ENCODE data around the gene NPM3.
"Not testable (repeated sequence)": the region's sequence is repeated elsewhere in the genome, so short reads cannot be mapped to it uniquely, and the experiment has no call there.

The NPM3 gene

DNA sequence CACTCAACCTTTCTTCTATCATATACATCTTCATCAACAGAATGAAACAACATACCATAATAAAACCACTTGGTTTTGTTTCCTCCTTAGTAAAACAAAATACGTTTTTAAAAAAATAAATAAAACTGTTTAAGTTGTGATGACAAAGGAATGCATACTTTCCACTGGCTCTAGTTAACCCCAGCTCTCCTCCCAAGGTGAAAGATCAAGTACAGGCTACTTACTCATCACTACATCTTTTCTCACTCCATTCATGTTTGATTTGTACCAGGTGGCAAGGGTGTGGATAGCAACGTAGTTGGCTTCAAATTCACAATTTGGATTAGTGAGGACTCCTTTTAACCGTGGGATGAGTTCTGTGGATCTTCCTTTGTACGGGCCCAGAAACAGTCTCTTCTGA, 20.3 kb upstream of the NPM3 start:
- DNase-seq = no peak

DNA sequence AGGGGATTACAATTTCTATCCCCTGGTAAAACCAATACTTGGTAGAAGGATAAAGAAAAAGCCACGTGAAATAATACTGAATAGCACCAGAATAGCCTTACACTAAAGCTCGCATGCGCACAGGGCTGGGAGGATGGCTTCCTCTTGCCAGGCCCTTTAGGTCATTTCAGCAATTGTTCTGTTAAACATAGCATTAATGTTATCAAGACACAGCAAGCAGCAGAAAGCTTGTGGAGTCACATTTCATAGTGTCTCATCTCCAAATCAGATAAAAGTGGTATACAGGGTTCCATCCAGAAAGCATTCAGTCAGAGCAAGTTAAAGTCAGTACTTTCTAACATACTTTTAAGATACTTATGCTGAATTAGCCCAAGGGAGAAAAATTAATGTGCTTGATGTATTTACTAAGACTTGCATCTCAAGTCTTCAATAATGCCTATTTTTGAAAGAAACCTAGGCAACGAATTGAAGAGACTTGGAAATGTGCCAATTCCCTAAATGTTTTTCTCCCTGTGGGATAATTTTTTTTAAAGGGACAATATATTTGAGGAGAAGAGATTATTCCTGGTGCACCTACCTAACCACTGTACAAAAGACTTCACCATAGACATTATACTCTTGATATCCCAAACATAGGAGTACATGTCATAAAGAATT, 14.3 kb upstream of the NPM3 start:
- no peak for DNase-seq

DNA sequence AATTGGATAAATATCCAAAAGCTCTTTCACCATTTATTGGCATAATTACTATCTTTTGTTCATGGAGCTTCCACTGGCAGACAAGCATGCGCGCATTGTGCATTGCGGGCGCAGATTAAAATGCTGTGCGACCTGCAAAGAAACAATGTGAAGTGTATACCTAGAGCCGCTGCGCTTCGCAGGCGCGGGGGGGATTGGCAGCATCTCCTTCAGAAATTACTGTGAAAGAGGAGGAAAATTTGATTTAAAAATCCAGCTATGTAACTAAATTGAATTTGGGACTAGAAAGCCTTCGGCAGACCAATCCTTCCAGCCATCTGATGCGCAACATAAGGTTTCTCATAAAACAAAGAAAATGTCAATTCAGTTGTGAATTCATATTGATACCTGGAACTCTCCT, 10.3 kb upstream of the NPM3 start:
- no peak for DNase-seq

DNA sequence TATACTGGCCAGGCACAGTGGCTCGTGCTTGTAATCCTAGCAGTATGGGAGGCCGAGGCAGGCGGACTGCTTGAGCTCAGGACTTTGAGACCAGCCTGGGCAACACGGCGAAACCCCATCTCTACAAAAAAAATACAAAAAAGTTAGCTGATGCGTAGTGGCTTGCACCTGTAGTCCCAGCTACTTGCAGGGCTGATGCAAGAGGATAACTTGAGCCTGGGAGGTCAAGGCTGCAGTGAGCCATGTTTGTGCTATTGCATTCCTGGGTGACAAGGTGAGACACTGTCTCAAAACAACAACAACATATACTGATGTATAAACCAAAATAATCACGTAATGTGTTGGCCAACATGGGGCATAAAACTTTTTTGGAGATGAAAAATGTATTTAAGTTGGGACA, 6.4 kb upstream of the NPM3 start:
- DNase-seq = no peak

DNA sequence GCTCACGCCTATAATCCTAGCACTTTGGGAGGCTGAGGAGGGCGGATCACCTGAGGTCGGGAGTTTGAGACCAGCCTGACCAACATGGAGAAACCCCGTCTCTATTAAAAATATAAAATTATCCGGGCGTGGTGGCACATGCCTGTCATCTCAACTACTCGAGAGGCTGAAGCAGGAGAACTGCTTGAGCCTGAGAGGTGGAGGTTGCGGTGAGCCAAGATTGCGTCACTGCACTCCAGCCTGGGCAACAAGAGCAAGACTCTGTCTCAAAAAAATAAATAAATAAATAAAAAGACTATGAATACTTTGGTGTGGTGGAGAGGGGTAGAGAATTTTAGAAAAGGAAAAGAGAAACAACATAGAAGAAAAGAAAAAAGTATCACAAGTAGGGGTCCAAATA, 6.0 kb upstream of the NPM3 start:
- DNase-seq = not testable (repeated sequence)

DNA sequence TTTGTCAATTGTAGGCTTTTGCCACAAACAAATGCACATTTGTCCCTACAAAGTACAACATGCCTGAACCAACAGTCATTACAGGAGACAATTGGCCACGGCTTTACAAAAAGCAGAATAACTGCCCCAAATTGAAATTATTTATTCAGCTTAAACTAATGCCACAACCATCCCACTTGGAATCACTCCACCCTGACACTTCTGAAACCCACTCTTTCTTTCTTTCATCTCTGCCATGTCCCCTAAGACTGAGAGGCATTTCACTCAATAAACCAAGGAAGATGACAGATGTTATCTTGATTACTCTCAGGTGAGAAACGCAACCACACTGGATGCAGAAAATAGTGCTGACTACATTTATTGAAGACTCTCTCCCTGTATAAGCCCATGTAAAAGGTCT, 2.6 kb upstream of the NPM3 start:
- no peak for DNase-seq

DNA sequence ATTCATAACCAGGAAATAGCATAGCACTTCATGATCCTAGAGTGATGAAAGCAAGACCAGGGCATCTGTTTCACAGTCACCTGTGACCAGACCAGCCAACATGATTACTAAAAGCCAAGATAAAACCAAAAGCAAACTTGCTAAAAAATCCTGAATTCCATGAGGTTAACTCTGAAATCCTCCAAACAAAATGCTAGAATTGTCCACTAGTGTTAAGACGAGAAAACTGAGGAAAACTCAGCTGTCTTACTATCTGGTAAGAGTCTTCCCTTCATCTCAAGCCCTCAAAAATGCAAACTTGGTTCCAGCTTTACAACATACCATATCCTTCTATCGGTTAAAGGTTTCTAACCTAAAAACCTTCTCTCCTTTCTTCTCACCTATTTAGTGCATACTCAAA, 1.3 kb upstream of the NPM3 start:
- DNase-seq = no peak

DNA sequence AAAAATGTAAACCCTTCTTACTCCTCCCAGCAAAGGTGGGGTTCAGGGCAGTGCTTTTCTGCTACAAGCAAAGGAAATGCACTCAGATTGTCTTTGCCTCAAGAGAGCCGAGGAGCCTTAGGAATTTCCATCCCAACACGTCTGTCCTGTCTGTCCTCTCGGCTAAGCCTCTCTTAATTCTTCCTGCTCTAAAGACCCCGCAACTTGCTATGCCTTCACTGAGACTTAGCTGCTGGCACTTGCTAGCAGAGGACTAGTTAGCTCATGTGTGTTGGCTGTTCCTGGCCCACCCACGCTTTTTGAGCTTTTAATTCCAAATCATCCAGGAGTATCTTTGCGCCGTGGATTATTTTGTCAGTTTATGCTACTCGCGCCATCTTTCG, 481 bp upstream of the NPM3 start:
- DNase-seq = no peak

DNA sequence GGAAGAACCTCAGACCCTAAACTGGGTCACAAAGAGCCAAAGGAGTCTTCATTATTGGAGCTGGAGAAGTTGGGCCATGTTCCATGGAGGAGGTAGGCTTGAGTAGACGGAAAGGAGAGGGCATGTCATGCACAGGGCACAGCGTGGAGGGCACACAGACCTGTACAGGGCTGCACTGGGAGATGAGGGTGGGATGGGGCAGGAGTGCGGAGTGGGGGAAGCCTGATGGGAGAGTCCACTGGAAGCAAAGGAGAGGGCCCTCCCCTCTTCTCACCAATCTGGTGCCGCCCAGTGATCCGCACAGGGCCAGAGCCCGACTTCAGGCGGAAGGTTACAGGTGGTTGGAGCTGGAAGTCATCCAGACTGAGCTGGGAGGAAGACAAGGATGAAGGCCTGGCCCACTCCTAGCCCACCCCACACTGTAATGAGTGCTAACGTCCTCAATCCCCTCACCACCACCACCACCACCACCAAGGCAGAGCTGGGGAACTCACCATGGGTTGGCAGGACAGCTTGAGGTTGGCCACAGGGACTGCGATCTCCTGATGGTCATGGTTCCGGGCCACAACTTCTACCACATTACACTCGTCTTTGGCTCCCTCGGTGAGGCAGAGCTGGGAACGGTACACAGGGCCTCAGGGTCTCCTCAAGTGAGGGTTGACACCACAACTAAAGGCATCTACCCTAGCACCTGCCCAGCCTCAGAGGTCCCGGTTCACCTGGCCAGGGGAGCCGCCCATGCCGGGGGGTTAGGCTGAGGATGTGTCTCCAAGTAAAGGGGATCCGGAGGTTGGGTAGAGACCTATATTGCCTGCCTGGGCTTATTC, 1.0 kb downstream of the NPM3 start:
- DNase-seq = no peak

DNA sequence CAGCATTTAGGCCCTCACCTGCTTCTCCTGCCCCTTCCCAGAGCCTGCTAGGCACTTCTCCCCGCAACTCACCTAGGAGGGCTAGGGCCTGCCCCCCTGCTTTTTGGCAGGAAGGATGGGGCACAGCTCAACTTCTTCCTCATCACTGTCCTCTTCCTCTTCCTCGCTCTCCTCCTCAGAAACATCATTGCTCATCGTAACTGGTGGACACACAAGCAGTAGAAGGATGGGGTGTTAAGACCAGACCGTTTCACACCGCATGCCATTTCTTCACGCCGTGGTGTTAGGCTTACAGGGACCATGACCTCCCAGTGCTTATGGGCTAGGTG, 1.6 kb downstream of the NPM3 start:
- DNase-seq = no peak

DNA sequence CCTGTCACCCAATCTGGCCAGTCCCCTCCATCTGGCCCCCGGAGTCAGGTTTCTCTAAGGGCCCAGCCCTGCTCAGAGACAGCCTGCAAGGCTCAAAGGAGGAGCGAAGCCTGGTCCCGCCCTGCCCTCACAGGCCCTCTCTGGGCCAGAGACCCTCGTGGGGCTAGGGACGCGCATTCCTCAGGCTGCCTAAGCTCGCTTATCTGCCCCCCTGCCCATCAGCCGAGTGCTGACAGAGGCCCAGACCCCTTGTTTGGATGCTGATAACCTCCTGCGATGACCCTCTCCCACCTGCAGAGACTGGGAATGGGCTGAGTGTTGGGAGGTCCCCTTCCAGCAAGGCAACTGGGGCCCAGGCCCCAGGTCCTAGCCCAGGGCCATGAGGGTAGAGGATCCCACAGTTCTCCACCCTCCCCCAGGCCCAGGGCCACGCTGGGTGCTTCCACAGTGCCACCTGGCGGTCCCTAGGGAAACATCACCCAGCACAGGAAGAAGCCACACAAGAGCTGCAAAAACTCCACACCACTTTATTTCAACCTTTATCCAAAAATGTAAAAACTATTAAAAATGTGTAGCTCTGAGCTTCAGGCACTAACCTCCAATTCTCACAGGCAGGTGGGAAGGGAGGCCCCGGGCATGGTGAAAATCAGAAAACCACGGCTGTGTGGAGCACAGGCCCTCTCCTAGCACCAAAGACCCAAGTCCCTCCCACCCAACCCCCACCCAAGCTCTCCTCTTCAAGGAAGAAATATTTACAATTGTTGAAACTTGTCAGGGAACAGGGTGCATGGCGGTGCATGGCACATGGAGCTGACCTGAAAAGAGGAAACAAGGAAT, 2.2 kb downstream of the NPM3 start:
- peak; percentile 57 for DNase-seq

DNA sequence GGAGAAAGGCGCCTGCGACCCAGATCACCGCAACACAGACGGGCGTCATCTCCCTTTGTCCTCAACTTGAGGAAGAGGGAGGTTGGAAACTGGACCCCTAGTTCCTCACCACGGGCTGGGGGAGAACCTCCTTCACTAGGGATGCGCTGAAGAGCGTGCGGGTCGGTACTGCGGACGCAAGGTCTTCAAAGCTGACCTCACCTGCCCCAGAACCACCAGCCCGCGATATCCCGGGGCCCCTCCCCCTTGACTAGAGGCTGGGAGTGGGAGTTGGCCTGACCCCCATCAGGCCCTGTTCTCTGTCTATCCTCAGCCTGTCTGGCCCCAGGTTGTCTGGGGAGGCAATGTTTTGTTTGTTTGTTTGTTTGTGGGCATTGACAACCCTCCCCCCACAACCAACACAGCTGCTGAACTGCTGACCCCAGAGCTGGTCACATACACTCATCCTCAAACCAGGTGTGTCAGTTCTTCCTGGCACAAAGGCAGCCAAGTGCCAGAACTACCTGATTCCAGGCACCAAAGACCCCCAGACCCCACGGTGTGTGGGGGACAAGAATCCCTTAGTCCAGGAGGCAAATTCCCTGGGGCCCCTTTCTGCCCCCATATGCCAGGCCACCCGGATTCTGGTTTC, 2.9 kb downstream of the NPM3 start:
- DNase-seq = no peak

DNA sequence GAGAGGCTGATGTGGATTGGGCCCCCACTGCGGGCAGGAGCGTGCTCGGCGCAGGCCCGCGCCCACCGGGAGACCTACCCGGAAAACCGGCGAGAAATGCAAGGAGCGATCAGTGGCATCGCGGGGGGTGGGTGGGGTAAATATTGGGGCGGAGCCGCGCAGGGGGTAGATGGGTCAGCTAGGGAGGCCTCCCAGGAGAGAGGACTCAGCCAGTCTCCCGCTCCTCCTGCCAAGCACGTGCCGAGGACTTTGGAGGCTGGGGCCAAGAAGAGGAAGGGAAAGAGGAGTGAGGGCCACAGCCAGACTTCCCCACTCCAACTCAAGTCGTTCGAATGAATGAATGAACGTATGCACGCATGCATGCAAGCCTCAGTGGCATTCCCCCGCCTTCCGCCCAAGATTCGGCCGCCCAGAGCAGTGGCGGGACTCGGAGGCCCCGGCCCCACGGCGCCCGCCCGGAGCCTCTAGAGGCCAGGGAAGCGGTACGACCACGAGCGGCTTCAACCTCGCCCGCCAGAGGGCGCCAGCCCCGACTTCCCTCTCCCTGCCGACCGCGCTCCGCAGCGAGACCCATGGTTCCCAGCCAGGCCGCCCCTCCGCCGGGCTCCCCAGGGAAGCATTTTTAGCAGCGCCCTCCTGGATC, 3.6 kb downstream of the NPM3 start:
- DNase-seq = peak; percentile 78

DNA sequence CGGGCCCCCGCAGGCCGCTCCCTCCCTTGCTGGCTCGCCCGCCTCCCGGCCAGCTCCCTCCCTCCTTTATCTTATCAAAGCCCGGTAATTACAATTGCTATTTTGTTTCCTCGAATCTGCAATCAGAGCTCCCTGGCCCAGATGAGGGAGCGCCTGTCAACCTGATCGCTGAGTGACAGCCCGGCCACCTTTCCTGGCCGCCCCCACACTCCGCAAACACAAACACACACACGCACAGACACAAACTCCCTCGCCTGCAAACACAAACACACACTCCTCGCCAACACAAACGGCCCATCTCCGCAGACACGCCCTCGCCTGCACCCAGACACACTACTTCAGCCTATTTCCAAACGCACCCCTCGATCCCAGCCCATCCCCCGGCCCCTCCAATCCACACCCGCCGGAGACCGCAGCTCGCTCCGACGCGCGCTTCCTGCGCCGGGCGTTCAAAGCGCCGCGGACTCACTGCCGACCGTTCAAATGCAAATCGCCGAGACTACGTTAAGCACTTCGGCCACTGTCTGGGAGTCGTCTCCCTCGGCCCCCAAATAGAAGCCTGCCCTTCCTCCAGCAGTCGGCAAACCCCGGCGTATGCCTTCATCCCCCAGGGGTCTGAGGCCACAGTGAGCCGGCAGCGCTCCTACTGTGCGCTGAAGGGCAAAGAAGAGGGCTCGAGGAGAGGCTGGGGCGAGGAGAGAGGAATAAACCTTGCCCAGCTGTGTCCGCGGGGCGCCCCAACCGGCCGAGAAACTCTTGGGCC, 4.3 kb downstream of the NPM3 start:
- no peak for DNase-seq

DNA sequence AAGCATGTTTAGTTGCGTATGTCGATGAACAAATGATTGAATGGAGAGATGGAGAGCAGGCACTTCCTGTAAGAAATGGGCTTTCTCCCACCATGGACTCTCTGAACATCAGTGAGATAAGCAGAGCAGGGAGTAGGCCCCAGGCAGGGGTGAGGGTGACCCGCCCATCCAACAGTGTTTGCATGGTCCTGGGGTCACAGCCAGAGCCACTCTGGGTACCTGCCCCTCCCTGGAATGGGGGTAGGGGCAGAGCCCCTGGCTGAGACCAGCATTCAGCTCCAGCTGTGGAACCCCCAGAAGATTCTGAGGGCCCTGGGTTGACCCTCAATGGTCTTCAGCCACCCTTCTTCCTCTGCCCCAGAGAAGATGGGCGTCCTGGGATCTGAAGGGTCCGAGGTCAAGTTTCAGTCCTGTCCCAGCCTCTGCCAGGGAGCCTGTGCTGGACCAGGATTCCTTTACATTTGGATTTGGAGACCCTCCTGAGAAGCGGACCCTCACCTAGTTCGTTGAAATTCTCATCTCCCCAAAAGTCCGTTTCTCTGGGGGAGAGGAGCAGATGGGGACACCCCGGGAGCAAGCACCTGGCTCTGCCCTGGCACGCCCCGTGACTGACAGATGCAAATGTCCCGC, 5.0 kb downstream of the NPM3 start:
- DNase-seq = no peak

DNA sequence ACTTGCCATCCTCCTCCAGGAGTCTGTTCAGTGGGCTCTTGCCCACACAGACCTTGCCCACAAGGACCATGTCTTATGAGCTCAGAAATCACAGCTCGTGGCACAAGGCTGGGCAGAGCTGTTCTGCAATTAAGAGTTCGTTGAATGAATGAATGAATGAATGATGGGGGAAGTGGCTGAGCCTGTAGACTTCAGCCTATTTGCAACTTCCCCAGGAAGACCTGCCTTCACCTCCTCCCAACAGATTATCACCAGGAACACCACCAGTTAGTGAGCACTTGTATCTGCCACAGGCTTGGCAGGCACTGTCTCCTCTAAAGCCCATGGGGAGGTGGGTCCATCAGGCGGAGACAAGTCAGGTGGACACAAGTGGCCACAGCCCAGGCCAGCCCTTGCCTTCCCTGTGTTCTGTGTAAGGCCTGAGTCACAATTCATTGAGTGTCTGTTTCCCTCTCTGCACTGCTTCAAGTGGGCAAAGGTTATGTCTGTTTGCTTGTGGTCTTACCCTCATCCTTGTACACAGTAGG, 5.6 kb downstream of the NPM3 start:
- no peak for DNase-seq

DNA sequence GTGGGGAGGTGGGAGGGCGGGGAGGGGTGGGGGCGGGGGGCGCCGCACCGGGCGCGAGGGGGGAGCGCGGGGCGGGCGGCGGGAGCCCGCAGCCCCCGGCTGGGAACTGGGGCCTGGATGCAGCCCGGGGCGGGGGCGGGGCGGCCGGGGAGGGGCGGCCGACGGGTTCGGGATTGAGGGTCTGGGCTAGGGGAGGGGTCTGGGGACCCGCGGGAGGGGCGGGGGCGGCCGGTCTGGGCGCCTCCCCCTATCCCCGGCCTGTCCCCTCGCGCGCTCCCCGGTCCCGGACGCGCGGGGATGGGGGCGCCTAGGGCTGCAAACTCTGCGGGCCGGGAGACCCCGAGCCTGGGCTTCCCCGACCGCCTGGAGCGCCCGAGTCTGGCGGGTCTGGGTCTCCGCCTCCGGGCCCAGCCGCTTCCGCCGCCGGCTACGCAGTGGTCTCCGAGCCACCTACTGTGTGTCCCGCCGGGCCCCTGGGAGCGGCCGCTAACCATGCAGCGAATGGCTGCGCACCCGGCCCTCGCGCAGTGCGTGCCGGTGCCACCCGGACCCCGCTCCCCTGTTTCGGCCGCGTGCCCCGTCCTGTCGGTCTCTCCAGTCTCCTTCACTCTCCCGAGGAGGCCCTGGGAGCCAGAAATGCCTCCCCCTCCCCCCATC, 7.0 kb downstream of the NPM3 start:
- no peak for DNase-seq

DNA sequence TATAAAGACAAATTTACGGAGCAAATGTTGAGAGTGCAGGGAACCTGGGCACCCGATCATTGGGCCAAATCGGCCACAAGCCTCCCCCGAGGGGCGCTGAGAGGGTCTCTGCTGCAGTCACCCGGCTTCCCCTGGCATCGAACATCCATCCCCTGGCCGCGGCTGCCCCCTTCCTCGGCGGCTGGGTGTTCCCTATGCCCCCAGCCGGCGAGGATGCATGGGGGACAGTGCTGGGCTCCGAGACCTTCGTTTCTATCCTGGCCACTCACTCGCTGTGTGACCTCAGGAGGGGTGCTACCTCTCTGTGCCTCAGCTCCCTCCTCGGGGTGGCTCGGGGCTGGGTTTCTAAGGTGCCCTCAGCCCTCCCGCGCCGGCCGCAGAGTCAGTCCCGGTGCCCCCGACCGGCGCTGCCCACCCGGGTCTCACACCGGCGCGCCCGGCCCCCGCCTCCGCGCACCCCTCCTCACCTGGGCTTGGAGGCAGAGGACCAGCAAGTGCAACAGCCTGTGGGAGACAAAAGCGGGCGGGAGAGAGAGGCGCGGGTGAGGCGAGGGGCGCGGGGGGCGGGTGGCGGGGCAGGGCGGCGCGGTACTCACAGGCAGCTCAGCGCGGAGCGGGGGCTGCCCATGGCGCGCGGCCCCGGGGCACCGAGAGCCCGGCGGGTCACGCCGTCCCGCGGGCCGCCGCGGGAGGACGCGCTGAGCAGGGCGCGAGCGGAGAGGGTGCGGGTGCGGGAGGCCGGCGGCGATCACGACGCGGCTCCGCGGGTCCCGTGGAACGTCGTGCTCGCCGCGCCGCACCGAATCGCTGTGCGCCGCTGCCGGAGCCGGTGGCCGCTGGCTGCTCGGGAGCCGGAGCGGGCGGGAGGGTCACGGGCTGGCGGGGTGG, 7.7 kb downstream of the NPM3 start, which contains the start of gene FGF8:
TSS of gene FGF8 (minus strand) at position 842 of the 888 bp plus-strand sequence. CDS start at position 628, 214 bp downstream.
- no peak for DNase-seq

DNA sequence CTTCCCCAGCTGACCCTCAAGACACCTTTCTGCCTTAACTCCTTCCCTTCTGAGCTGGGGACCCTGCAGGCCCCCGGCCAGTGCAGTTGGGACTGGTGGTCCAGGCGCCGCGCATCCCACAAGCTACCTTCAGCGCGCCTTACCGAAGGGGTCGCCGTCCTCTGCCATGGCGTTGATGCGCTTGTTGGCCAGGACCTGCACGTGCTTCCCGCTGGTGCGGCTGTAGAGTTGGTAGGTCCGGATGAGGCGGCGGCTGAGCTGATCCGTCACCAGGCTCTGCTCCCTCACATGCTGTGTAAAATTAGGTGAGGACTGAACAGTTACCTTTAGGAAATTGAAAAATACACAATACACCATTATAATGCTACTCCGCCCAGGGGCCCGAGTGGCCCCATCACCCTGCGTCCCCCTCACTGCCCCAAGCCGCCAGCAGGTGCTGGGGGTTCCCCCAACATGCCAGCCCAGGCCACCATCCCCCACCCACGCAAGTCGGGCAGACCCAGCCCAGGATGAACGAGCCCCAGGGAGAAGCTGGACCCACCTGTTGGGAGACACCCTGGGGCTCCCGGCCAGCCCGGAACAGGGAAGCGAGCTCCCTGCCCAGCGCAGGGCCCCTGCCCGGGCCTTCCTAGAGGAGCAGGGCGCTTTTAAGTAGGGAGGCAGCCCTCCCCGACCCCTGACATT, 8.5 kb downstream of the NPM3 start:
- no peak for DNase-seq

Data from effector CD4-positive, alpha-beta T cell (primary cell).